T-helper 17 cell (primary cell): ENCODE measurements around the gene FAM83G. TPM values are rescaled to one million over a fixed set of nuclear protein-coding genes. Genes with fewer than 3 reads are reported as not detected.

Experiments
- ATAC-seq: fragments of 150-1000 bp; cut with Tn5 transposase; 2 replicates; pipeline ENCODE4 v1.10.0; 2021; ENCODE audit warnings: mild to moderate bottlenecking, moderate library complexity
- DNase-seq, 3 donors: peaks; one replicate each; pipeline versions ENCODE4 v3.0.0 to v3.0.0-alpha.2; 2020 to 2021
- H3K9me3 ChIP-seq: one replicate; pipeline ENCODE4 v1.7.0; 2013; ENCODE audit warnings: low read length, mild to moderate bottlenecking; ENCODE audit not compliant: control insufficient read depth, poor library complexity, severe bottlenecking
- H3K27ac Mint-ChIP-seq: one replicate; pipeline ENCODE4 v1.8.0; 2022; ENCODE audit warnings: mild to moderate bottlenecking, moderate library complexity, mixed read lengths
- H3K27me3 Mint-ChIP-seq: one replicate; pipeline ENCODE4 v1.8.0; 2022; ENCODE audit warnings: mixed read lengths
- H3K36me3 Mint-ChIP-seq: one replicate; pipeline ENCODE4 v1.8.0; 2022; ENCODE audit warnings: low read depth, mixed read lengths
- H3K4me1 Mint-ChIP-seq: one replicate; pipeline ENCODE4 v1.8.0; 2022; ENCODE audit warnings: mild to moderate bottlenecking, mixed read lengths
- H3K4me3 Mint-ChIP-seq: one replicate; pipeline ENCODE4 v1.8.0; 2022; ENCODE audit warnings: mild to moderate bottlenecking, moderate library complexity, mixed read lengths
- total RNA-seq, 4 donors: library from RNA in 2 of 4; stranded (reverse) in 2 of 4; gene quantifications; one replicate each; pipeline ENCODE4 v1.2.3 and lab custom pipeline; 2022 to 2026

The FAM83G gene
- total RNA-seq, 2 donors from 2014 or later, result 7.8 to 7.9 TPM

GRCh38 chr17:18970582-18971480 is 33.7 kb downstream of the FAM83G start:
- DNase-seq, result no peak

GRCh38 chr17:18968945-18969887 is 35.3 kb downstream of the FAM83G start:
- DNase-seq (peak in 1 of 3 donors; percentile 8), ATAC-seq (peak; percentile 6)
- Mint-ChIP-seq H3K27me3 (no peaks in the 10 kb centered on the region), H3K4me1 (peaks cover 9% of the 10 kb centered on the region), H3K4me3 (no peak overlapping the region), H3K27ac (peak overlapping the region; percentile 71), H3K36me3 (no peaks in the 10 kb centered on the region)
- H3K9me3 ChIP-seq, result no peaks in the 10 kb centered on the region

More at GRCh38 chr17:18970582-18971480, 33.7 kb downstream of the FAM83G start:
- no peak for ATAC-seq
- no peaks in the 10 kb centered on the region for H3K36me3 Mint-ChIP-seq
- no peak overlapping the region for H3K4me3 Mint-ChIP-seq
- H3K27me3 Mint-ChIP-seq, result no peaks in the 10 kb centered on the region
- H3K9me3 ChIP-seq, result no peaks in the 10 kb centered on the region
- H3K4me1 Mint-ChIP-seq, result peaks cover 8% of the 10 kb centered on the region
- peak overlapping the region; percentile 71 for H3K27ac Mint-ChIP-seq

- no peaks in the 10 kb centered on the region for H3K27me3 Mint-ChIP-seq
- ATAC-seq (no peak), DNase-seq (no peak)
- no peak overlapping the region for H3K4me3 Mint-ChIP-seq
- H3K27ac Mint-ChIP-seq, result no peak overlapping the region
- no peaks in the 10 kb centered on the region for H3K9me3 ChIP-seq
- H3K36me3 Mint-ChIP-seq, result no peaks in the 10 kb centered on the region
- H3K4me1 Mint-ChIP-seq, result peaks cover 9% of the 10 kb centered on the region
These were observed 36.2 kb downstream of the FAM83G start for GRCh38 chr17:18968345-18968744.

- H3K27ac Mint-ChIP-seq, result no peak overlapping the region
- H3K4me1 Mint-ChIP-seq, result peaks cover 9% of the 10 kb centered on the region
- no peaks in the 10 kb centered on the region for H3K36me3 Mint-ChIP-seq
- DNase-seq, result peak in 1 of 3 donors; percentile 9
- H3K27me3 Mint-ChIP-seq, result no peaks in the 10 kb centered on the region
- H3K4me3 Mint-ChIP-seq, result no peak overlapping the region
- no peak for ATAC-seq
- no peaks in the 10 kb centered on the region for H3K9me3 ChIP-seq
These were observed 36.6 kb downstream of the FAM83G start for GRCh38 chr17:18967916-18968315.

- Mint-ChIP-seq H3K4me3 (no peak overlapping the region), H3K4me1 (peaks cover 13% of the 10 kb centered on the region), H3K36me3 (no peaks in the 10 kb centered on the region), H3K27ac (no peak overlapping the region), H3K27me3 (no peaks in the 10 kb centered on the region)
- no peaks in the 10 kb centered on the region for H3K9me3 ChIP-seq
- ATAC-seq, result no peak
- DNase-seq, result peak in 1 of 3 donors; percentile 9
These were observed 37.5 kb downstream of the FAM83G start for GRCh38 chr17:18966831-18967624.

- no peak overlapping the region for H3K4me3 Mint-ChIP-seq
- H3K9me3 ChIP-seq, result no peaks in the 10 kb centered on the region
- DNase-seq, result no peak
- no peaks in the 10 kb centered on the region for H3K27me3 Mint-ChIP-seq
- peaks cover 23% of the 10 kb centered on the region for H3K4me1 Mint-ChIP-seq
- H3K36me3 Mint-ChIP-seq, result no peaks in the 10 kb centered on the region
- no peak for ATAC-seq
- H3K27ac Mint-ChIP-seq, result no peak overlapping the region
These were observed 38.9 kb downstream of the FAM83G start for GRCh38 chr17:18965530-18966236.

- no peak overlapping the region for H3K4me3 Mint-ChIP-seq
- no peaks in the 10 kb centered on the region for H3K36me3 Mint-ChIP-seq
- ATAC-seq (no peak), DNase-seq (no peak)
- peaks cover 19% of the 10 kb centered on the region for H3K4me1 Mint-ChIP-seq
- no peaks in the 10 kb centered on the region for H3K27me3 Mint-ChIP-seq
- no peak overlapping the region for H3K27ac Mint-ChIP-seq
- H3K9me3 ChIP-seq, result no peaks in the 10 kb centered on the region
These were observed 40.0 kb downstream of the FAM83G start for GRCh38 chr17:18964550-18964949.

- DNase-seq (no peak), ATAC-seq (no peak)
- Mint-ChIP-seq H3K36me3 (no peaks in the 10 kb centered on the region), H3K27me3 (no peaks in the 10 kb centered on the region), H3K4me3 (no peak overlapping the region), H3K27ac (no peak overlapping the region), H3K4me1 (peaks cover 18% of the 10 kb centered on the region)
- no peaks in the 10 kb centered on the region for H3K9me3 ChIP-seq
These were observed 40.6 kb downstream of the FAM83G start for GRCh38 chr17:18964018-18964351.

- Mint-ChIP-seq H3K27ac (no peak overlapping the region), H3K4me1 (peaks cover 19% of the 10 kb centered on the region), H3K27me3 (no peaks in the 10 kb centered on the region), H3K36me3 (no peaks in the 10 kb centered on the region), H3K4me3 (no peak overlapping the region)
- DNase-seq (no peak), ATAC-seq (no peak)
- no peaks in the 10 kb centered on the region for H3K9me3 ChIP-seq
These were observed 41.2 kb downstream of the FAM83G start for GRCh38 chr17:18963126-18964017.

GRCh38 chr17:18962494-18962815 is 42.1 kb downstream of the FAM83G start:
- Mint-ChIP-seq H3K36me3 (no peaks in the 10 kb centered on the region), H3K4me1 (peaks cover 23% of the 10 kb centered on the region), H3K27me3 (no peaks in the 10 kb centered on the region), H3K27ac (peak overlapping the region; percentile 89), H3K4me3 (no peak overlapping the region)
- no peaks in the 10 kb centered on the region for H3K9me3 ChIP-seq
- DNase-seq (no peak), ATAC-seq (no peak)

GRCh38 chr17:18961634-18962493 is 42.7 kb downstream of the FAM83G start:
- H3K27me3 Mint-ChIP-seq, result no peaks in the 10 kb centered on the region

More at GRCh38 chr17:18961634-18962493, 42.7 kb downstream of the FAM83G start:
- Mint-ChIP-seq H3K4me1 (peaks cover 23% of the 10 kb centered on the region), H3K27ac (peak overlapping the region; percentile 89), H3K36me3 (no peaks in the 10 kb centered on the region), H3K4me3 (no peak overlapping the region)
- H3K9me3 ChIP-seq, result no peaks in the 10 kb centered on the region
- DNase-seq (no peak), ATAC-seq (peak; percentile 83)
